ENCODE measurements around the gene LIMCH1.

LIMCH1 gene

GRCh38 chr4:41506130-41506529 lies 31.8 kb upstream of the LIMCH1 start:
- no peak for DNase-seq (ENCODE audit: extremely low spot score)
- POLR2A ChIA-PET: no interaction called here
- TF ChIP-seq CTCF (IDR thresholded peaks at IDR 0.05; ENCODE audit: control extremely low read depth, extremely low read depth, low read depth, missing control alignments): no peak
- CTCF ChIA-PET: no interaction called here

GRCh38 chr4:41507291-41507947 lies 30.5 kb upstream of the LIMCH1 start:
- no peak for TF ChIP-seq CTCF (IDR thresholded peaks at IDR 0.05; ENCODE audit: control extremely low read depth, extremely low read depth, low read depth, missing control alignments)
- ChIA-PET POLR2A (no interaction called here), CTCF (interaction anchor here (1.3 kb wide), 1 partner anchor 10 kb away, joined by 3 read pairs; no protein-coding TSS in a partner anchor)
- no peak for DNase-seq (ENCODE audit: extremely low spot score)

- DNase-seq (ENCODE audit: extremely low spot score): no peak
- no peak for TF ChIP-seq CTCF (IDR thresholded peaks at IDR 0.05; ENCODE audit: control extremely low read depth, extremely low read depth, low read depth, missing control alignments)
- ChIA-PET CTCF (interaction anchor here (1.5 to 1.7 kb wide), 2 partner anchors 29 to 57 kb away, joined by 3 to 4 read pairs; no protein-coding TSS in a partner anchor), POLR2A (no interaction called here)
These were observed 28.5 kb upstream of the LIMCH1 start for GRCh38 chr4:41509451-41509866.

- no peak for DNase-seq (ENCODE audit: extremely low spot score)
- ChIA-PET POLR2A (no interaction called here), CTCF (interaction anchor here (1.7 kb wide), 1 partner anchor 30 kb away, joined by 3 read pairs; no protein-coding TSS in a partner anchor)
- no peak for TF ChIP-seq CTCF (IDR thresholded peaks at IDR 0.05; ENCODE audit: control extremely low read depth, extremely low read depth, low read depth, missing control alignments)
These were observed 27.8 kb upstream of the LIMCH1 start for GRCh38 chr4:41510179-41510578.

- TF ChIP-seq CTCF (IDR thresholded peaks at IDR 0.05; ENCODE audit: control extremely low read depth, extremely low read depth, low read depth, missing control alignments): no peak
- ChIA-PET CTCF (no interaction called here), POLR2A (no interaction called here)
- no peak for DNase-seq (ENCODE audit: extremely low spot score)
These were observed 25.8 kb upstream of the LIMCH1 start for GRCh38 chr4:41512136-41512535.

- DNase-seq (ENCODE audit: extremely low spot score): no peak
- ChIA-PET POLR2A (no interaction called here), CTCF (no interaction called here)
- TF ChIP-seq CTCF (IDR thresholded peaks at IDR 0.05; ENCODE audit: control extremely low read depth, extremely low read depth, low read depth, missing control alignments): no peak
These were observed 25.4 kb upstream of the LIMCH1 start for GRCh38 chr4:41512596-41512995.
